Measurements from ENCODE around the gene CYP11A1. TPM values are rescaled to one million over a fixed set of nuclear protein-coding genes. Genes with fewer than 3 reads are reported as not detected.

The CYP11A1 gene
- total RNA-seq, 1 donor: 0.86 TPM

DNA sequence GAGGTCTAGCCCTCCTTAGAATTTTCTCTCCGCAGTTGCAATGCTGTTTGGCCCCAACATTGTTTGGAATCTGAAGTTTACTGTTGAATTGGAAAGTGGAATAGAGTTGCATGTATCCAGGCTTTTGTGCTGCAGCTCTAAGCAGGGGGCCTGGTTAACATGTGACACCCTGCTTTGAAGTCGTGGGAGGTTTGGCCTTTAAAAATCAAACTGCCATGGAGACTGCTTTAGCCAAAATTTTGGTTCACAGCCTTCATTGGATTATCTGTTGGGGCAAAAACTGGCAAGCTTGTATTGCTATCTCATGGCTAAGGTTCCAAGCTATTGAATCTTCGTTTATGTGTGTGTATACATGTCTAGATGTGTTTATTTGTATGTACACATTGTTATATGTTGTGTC is 15.8 kb downstream of the CYP11A1 start:
- TF ChIP-seq, protein P1, sequence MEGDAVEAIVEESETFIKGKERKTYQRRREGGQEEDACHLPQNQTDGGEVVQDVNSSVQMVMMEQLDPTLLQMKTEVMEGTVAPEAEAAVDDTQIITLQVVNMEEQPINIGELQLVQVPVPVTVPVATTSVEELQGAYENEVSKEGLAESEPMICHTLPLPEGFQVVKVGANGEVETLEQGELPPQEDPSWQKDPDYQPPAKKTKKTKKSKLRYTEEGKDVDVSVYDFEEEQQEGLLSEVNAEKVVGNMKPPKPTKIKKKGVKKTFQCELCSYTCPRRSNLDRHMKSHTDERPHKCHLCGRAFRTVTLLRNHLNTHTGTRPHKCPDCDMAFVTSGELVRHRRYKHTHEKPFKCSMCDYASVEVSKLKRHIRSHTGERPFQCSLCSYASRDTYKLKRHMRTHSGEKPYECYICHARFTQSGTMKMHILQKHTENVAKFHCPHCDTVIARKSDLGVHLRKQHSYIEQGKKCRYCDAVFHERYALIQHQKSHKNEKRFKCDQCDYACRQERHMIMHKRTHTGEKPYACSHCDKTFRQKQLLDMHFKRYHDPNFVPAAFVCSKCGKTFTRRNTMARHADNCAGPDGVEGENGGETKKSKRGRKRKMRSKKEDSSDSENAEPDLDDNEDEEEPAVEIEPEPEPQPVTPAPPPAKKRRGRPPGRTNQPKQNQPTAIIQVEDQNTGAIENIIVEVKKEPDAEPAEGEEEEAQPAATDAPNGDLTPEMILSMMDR (IDR thresholded peaks at IDR 0.05; ENCODE audit: insufficient read depth, low read depth, low read length): no peak
- no peak overlapping the region for H3K4me3 ChIP-seq (ENCODE audit: low read depth, low read length)
- no peak for DNase-seq (ENCODE audit: low read depth)

DNA sequence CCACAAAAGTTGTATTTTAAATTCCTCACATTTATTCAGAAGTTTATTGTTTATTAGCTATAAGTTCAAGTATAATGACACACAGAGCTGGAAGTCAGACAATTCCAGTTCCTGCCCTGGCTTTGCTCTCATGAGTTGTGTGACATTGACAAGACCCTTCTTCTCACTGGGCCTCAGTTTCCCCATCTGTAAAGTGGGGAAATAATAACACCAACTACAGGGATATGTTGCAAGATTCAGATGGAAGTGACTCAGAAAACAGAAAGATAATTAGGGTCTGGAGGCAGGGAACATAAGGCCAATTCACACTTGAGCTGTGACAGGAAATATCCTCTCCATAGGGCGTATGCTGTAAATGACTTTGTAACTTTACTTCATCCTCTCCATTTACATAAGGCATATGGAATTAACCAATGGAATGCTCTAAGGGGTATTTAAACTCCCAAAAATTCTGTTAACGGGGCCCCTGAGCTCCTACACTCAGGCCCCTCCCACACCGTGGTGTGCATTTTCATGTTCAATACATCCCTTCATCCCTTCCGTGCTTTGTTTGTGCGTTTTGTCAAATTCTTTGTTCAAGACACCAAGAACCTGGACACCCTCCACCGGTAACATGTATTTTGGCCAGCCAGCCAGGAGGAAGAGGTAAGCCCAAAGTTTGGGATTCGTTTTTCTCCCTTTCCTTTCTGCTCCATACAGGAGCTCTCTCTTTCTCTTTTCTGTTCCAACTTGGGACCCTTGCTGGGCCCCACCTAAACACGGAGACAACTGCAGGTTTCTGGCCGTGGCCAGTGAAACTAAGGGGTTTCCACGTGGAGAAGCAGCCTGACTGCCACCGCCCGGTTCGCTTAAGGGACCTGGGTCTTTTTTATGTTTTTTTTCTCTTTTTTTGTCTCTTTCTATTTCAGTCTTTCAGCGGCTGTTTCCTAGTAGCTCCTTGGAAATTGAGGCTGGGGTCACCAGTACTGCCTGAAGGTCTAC is 16.9 kb downstream of the CYP11A1 start:
- TF ChIP-seq, protein P1 (IDR thresholded peaks at IDR 0.05; ENCODE audit: insufficient read depth, low read depth, low read length): no peak
- no peak overlapping the region for H3K4me3 ChIP-seq (ENCODE audit: low read depth, low read length)
- no peak for DNase-seq (ENCODE audit: low read depth)

DNA sequence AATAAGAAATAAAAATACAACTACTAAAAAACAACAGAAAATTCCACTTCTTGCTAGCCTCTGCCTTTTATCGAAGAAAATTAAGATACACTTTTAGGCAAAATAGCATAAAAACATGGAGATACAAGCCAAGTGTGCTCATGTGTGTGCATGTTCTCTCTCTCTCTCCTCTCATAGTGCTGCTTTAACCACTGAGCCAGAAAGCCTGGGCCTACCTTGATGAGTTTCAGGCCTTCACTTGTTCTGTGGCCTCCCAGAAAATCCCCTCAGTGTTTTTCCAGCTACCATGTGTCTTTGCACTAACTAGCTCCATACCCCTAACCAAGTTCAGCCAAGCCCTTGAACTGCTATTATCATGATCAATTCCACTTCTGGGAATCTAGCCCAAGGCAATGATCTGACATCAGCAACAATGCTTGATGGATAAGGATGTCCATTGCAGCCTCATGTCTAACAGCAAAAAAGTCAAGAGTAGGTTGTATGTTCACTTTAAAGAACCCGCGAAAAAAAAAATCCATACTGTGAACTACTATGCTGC is 18.1 kb downstream of the CYP11A1 start:
- H3K4me3 ChIP-seq (ENCODE audit: low read depth, low read length): no peak overlapping the region
- DNase-seq (ENCODE audit: low read depth): no peak
- TF ChIP-seq, protein P1 (IDR thresholded peaks at IDR 0.05; ENCODE audit: insufficient read depth, low read depth, low read length): no peak

DNA sequence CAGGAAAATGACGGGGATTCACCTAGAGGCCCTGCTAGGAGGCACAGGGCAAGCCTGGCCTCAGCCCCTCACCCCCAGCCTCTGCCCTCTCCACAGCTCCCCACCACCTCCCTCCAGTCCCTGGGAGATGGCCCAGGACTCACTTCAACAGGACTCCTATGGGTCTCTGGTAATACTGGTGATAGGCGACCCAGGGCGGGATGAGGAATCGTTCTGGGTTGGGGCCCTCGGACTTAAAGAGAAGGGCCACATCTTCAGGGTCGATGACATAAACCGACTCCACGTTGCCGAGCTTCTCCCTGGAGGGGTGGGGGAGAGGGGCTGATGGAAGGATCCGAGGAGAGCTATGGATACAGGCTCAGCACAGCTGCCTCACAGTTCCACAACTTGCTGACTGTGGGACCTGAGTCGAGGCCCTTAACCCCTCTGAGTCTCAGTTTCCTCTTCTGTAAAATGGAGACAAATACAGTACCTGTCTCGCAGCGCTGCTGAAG is 19.6 kb downstream of the CYP11A1 start:
- DNase-seq (ENCODE audit: low read depth): no peak
- TF ChIP-seq, protein P1 (IDR thresholded peaks at IDR 0.05; ENCODE audit: insufficient read depth, low read depth, low read length): no peak
- H3K4me3 ChIP-seq (ENCODE audit: low read depth, low read length): no peak overlapping the region

DNA sequence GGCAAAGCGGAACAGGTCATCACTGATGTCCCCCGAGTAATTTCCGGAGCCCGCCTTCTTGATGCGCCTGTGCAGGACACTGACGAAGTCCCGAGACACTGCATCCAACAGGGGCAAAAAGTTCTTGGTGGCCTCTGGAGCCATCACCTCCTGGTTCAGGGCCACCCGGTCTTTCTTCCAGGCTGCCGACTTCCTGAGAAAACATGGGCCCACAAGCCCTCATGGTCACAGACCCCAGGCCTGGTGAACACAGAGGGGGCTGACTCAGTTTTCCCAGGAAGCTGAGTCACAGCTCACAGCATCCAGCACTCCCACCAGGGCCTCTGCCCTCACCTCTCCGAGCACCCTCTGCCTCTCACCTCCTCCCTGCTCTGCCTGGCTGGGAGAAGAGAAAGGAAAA is 22.4 kb downstream of the CYP11A1 start:
- TF ChIP-seq, protein P1 (IDR thresholded peaks at IDR 0.05; ENCODE audit: insufficient read depth, low read depth, low read length): no peak
- no peak for DNase-seq (ENCODE audit: low read depth)
- no peak overlapping the region for H3K4me3 ChIP-seq (ENCODE audit: low read depth, low read length)

DNA sequence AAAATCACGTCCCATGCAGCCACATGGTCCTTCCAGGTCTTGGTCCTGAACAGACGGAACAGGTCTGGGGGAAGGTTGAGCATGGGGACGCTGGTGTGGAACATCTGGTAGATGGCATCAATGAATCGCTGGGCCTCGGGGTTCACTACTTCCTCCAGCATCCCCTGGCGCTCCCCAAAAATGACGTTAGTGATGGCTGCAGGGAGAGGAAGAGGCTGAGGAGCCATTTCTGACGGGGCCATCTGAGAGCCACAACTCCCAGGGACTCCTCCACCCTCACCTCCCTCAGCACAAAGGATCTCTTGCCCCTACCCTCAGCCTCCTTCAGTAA is 23.7 kb downstream of the CYP11A1 start:
- H3K4me3 ChIP-seq (ENCODE audit: low read depth, low read length): no peak overlapping the region
- no peak for DNase-seq (ENCODE audit: low read depth)
- TF ChIP-seq, protein P1 (IDR thresholded peaks at IDR 0.05; ENCODE audit: insufficient read depth, low read depth, low read length): no peak

Data from fibroblast of villous mesenchyme (primary cell).